ENCODE results near the gene TMEM117.

The TMEM117 gene

DNA sequence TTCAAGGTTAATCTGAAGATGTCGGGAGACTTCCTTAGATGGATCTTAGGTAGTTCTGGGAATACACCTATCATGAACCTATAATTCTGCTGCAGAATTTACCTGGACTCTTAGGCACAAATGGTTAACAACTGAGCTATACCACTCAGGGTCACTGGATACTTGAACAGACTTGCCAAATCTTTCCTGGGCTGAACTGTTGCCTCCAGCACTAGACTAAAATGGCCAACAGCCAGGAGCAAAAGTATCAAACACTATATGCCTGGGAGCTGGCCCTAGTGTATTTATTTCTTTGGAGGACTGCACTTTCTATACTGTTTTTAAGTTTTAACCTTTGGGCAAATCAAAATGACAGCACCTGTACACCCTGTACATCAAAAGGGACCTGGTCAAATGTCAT is 252.8 kb downstream of the TMEM117 start:
- no peak for DNase-seq (ENCODE audit: low read depth in 1 of 2, low spot score in 1 of 2)

DNA sequence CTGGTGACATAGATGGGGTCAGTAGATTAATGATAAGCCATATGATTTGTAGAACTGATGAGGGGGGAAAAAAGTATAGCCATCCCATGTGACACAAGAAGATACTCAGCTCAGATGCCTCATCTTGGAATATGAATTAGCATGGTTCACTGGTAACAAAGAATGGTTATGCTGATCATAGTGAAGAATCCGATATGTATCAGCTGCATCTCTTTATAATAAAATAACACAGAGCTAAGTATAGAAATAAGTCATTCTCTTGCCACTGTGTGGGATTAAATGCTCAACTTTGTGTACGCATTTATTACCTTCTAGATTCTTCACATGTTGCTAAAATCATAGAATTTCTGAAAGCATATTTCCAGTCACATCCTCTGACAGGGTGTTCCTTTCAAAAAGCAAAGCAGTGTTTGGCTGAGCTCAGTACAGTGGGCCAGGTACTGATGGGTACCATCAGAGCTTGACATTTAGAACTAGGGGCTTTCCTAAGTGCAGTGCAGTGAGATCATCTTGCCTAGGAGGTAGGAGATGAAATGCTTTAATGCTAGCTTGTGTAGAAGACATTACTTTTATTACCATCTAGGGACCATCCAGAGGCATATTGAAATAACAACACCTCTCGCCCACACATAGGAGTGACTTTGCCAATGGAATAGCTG is 256.2 kb downstream of the TMEM117 start:
- DNase-seq (ENCODE audit: low read depth in 1 of 2, low spot score in 1 of 2) = no peak

DNA sequence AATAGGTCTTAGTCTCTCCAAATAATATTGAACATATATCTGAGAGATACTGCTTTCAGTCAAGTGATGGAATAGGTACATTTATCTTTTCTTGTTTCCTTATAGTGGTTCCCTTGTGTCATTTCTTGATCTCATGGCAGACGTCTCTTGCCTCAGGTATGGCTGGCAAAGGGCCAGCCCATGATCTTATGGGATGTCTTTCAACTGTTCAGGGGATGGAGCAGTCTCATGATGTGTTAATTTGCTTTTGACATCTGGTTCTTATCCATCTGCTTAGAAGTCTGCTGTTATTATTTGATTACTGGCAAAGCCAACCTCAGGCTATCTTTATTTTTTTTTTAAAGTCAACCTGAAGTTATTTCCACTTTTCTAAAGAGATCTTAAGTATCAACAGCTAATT is 262.9 kb downstream of the TMEM117 start:
- DNase-seq (ENCODE audit: low read depth in 1 of 2, low spot score in 1 of 2) = no peak

DNA sequence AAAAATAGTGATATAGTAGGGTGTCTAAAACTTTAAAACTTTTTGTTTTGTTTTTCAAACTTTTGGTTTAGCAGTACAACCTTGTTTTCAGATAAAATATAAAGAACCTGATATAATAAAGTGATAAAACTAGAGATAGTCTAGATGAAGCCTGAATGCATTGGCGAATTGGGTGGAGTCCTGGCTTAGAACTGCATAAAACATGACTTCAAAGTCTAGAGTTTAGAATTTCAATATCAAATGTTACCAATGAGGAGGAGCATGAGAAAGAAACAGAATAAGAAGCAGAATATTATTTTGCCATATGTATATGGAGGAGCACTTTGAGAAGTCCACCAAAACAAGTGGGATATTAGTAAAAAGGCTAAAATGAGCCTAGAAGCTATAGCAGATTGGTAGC is 263.6 kb downstream of the TMEM117 start:
- no peak for DNase-seq (ENCODE audit: low read depth in 1 of 2, low spot score in 1 of 2)

DNA sequence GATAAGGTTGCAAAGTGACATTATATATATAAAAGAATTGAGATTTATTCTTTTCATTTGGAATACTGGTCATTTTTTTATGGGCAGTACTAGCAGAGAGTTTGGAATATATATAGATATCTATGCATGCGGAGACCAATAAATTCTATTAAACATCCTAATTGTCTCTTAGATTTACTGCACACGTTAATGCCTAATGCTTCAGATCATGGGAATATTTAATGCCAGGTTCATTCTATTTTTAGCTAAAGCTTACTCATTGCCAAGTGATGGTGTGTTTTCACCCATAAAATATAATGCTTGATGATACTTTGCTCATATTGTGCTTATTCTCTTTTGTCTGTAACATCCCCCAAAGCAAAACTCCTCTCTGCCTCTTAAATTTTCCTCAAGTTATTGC is 264.4 kb downstream of the TMEM117 start:
- DNase-seq (ENCODE audit: low read depth in 1 of 2, low spot score in 1 of 2) = no peak

DNA sequence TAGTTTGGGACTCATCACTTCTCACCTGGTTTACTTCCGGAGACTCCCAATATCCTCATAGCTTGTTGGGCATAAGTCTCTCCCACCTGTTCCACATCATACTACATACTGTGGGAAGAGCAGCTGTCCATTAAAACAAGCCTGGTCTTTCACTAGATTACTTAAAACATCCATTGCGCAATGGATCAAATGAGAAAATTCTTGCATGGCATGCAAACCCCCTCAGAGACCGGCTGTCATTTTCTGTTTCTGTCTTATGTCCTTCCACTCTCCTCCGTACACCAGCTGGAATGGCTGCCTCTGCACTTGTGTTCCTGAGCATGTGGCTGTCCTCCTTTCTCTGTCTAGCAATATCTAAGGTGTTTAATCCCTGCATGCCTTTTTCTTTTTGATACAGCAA is 265.6 kb downstream of the TMEM117 start:
- DNase-seq (ENCODE audit: low read depth in 1 of 2, low spot score in 1 of 2) = no peak

DNA sequence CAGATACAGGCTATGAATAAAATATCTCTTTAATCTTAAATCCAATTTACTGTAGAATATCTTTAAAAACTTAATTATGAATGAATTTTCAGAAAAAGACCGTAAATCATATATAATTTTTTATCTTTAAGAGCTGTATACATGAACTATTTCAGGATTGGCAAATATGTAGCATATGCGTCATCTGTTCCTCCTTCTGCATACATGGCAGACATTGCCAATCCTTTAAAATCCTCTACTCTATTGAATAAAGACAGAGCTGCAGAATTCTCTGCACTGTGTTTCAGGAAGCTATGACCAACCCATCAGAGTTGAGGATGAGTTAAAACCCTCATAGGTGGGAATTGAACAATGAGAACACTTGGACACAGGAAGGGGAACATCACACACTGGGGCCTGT is 279.0 kb downstream of the TMEM117 start:
- no peak for DNase-seq (ENCODE audit: low read depth in 1 of 2, low spot score in 1 of 2)

DNA sequence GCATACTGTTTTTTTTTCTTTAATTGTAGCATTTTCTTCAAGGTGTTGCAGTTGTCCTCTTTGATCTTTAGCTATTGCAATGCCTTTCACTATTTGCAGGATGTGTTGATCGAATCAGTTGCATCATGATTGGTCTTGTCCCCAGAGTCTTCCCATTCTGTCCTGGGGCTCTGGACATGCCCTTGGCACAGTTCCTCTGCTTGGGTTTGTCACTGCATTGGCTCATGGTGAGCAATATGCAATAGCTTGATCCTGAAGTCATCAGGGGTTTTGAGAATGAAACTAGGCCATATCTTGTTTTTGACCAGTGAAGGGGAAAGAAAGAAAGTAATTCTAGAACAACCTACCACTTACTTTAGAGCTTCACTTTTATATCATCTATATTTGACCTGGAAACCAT is 281.5 kb downstream of the TMEM117 start:
- DNase-seq (ENCODE audit: low read depth in 1 of 2, low spot score in 1 of 2) = no peak

DNA sequence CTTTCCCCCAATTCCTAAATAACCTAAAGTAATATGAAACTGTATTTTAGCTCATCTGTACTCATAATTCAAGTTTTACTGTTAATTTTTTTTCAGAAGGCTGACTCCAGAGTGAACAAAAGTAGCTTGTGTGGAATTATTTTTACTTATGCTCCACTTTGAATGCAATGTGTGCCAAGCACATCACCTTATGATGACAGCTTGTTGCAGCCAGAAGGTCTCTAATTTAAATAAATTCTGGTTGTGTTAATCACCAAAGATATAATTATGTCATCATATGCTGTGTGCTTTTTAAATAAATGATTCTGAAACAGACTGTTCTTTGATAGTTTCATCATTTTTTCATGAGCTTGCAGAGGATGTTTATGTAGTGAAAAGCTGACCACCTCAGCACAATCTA is 283.1 kb downstream of the TMEM117 start:
- no peak for DNase-seq (ENCODE audit: low read depth in 1 of 2, low spot score in 1 of 2)

DNA sequence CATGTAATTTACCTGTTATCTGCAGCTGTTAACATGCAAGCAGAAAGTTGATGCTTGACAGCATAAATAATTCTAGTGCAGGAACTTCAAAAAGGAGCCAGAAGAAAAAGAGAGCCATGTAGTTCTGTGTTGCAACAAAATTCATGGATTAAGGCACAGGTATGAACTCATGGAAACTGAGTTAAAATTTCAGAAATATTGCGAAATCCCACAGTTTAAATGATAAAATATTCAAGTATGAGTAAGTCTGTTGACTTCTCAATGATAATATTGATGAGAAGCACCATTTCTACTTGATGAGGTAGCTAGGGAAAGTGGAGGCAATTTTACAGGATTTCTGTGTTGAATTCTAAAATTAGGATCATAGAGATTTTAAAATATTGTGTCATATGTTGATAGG is 290.9 kb downstream of the TMEM117 start:
- DNase-seq (ENCODE audit: low read depth in 1 of 2, low spot score in 1 of 2) = no peak

DNA sequence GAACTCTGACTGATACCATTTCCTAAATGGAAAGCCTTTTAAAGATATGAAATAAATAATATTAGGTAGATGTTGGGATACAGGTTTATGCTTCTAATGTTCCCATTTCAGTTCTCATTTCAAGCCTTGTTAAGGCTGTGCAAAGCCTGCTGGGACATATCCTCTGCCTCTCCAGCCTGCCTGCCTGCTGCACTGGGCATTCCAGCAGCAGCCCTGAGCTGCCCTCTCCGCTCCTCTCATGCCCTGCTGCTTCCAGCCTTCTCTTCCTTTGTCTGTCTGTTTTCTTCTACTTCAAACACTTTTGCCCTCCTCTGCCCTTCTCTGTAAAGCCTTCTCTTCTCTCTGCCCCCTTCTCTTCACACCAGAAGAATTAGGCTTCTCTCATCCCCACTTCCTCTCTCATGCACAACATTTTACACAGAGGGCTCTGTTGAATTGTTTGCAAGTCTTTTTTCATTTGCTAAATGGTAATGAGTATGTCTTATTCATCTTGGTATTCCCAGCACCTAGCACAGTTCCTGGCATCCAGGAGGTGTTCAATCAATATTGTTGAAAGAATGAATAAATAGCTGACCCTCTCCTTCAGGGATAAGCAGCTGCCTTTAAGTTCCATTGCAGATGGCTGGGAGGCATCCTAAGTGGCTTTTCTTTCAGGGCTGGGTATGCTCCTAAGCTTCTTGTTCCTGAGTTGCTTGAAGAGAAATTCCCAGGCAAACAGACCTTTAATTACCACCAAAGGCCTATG is 292.3 kb downstream of the TMEM117 start:
- DNase-seq (ENCODE audit: low read depth in 1 of 2, low spot score in 1 of 2) = no peak

DNA sequence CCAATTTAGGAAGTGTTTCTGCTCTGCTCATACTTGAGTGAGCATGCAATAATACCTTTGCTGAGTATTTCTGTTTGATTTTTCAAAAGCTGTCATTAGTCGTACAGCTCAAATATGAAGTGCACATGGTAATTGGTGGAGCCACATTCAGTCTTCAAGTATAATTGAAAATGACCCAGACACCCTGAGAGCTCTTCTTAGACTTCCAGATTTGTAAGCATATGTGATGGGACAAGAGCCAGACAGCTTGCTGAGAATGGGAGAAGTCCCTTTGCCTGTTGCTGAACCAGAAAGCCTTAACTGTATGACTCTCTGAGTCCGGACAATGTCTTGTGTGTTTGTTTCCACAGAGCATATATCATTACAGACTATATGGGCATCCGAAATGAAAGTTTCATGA is 307.3 kb downstream of the TMEM117 start:
- no peak for DNase-seq (ENCODE audit: low read depth in 1 of 2, low spot score in 1 of 2)

DNA sequence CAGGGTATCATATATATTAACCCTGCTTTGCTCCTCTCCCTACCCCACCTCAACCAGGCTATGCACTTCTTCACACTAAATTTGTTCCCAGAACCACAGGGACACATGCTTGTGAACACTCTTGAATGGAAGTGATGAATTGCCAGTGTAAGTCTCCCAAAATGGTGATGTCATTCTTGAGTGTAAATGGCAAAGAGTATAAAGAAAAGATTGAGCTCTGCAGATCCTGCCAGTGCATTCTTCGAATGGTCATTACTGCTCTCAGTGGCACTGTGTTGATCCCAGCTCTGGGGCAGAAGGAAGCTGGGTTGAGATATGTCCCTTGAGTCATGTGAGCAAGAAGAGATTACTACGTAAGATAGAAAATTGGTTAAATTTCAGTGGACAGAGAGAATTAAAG is 313.1 kb downstream of the TMEM117 start:
- DNase-seq (ENCODE audit: low read depth in 1 of 2, low spot score in 1 of 2) = no peak

DNA sequence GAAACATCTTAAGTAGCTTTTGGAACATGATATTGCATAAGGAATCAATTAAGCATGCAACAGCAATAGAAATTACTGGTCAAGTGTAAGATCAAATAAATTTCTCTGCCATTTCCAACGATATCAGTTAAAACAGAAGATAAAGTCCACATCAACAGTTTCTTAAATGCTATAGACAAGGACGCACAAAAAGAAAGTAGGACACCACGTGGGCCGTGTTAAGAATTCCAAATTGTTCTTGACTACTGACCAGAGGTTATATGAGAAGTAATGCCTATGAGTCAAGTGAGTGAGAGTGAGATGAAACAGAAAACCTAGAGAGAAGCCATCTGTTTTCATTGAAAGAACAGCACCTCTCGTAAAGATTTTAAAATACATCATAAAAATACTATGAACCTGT is 318.2 kb downstream of the TMEM117 start:
- DNase-seq (ENCODE audit: low read depth in 1 of 2, low spot score in 1 of 2) = no peak

DNA sequence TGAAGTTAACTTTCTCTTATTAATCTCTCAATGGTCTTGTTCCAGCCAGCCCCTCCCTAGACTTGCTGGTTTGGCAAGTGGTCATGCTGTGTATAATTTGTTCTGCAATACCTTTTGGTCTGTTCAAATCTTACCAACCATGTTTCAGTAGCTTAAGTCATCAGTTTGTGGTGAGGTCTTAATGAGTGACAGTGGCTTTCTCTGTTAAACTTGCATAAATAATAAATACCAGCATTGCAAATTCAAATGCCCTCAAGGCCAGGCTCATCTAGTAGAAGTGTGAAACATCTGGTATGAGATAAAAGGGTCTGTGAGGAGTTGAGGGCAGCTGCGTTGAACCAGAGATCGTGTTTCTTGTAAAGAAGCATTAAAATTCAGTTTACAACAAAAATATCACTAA is 319.5 kb downstream of the TMEM117 start:
- DNase-seq (ENCODE audit: low read depth in 1 of 2, low spot score in 1 of 2) = no peak

DNA sequence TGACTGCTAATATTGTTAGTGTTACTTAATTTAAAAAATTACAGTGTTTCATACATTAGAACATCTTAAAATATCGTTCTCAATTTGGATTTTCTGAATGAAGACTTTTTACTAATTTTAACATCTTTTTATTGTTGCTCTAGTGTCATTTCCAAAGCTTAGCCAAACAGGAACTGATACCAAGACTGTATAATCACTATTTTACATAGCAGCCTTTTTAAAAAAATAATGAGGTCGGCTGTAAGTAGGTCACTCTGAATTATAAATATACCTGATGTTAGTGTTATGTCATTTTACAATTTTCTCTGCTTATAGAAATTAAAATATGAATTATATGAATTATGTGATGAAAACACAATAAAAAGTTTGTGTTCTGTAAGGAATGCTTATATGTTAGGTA is 321.5 kb downstream of the TMEM117 start:
- DNase-seq (ENCODE audit: low read depth in 1 of 2, low spot score in 1 of 2) = no peak

DNA sequence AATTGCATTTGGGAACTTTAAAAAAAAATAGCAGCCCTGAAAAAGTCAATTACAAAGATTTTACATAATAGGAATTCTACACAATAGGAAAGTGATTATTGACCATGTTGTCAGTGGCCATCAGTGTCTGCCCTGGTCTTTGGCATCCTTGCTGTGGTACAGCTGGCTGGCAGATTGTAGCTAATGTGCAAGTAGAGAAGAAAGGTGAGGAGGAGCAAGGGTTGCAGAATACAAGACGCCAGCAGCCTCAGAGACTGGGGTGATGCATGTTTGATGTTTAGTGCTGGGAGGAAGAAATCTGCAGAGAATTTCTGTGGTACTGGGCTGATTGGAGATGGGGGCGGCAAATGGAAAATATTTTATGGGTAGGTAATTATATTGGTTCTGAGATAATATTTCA is 322.9 kb downstream of the TMEM117 start:
- no peak for DNase-seq (ENCODE audit: low read depth in 1 of 2, low spot score in 1 of 2)

DNA sequence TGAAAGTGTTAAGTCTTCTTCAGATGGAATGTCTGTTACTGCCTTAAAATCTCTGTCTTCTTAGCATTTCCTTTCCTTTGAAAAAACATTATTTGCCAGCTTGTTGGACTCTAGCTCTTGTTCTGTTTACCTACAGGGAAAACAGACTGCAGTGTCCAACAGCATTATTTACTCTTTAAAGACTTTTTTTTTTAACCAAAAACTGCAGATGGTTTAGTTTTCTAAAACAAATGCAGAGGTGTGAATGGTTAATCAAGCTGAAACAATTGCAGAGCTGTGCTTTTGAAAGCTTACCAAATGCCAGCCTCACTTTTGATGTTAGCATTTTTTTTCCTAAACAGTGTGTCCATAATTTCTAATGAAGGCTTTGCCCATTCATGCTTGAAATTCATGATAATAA is 323.3 kb downstream of the TMEM117 start:
- DNase-seq (ENCODE audit: low read depth in 1 of 2, low spot score in 1 of 2) = no peak

DNA sequence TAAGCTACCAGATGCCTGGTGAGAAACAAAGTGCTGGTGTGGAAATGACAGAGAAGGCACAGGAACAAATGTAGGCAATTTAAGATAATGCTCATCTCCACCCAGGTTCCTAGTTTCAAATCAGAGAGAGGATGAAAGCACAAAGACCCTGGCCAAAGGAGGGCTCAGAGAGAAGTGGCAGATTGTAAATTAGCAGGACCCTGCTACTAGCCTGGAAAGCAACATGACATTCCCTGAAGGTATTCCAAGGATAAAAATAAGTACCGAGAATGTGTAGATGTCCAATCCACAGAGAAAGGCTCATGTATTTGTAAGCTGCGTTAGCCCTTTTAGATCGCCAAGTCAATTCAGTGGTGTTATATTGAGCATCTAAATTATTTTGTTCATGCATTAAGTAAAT is 324.0 kb downstream of the TMEM117 start:
- no peak for DNase-seq (ENCODE audit: low read depth in 1 of 2, low spot score in 1 of 2)

DNA sequence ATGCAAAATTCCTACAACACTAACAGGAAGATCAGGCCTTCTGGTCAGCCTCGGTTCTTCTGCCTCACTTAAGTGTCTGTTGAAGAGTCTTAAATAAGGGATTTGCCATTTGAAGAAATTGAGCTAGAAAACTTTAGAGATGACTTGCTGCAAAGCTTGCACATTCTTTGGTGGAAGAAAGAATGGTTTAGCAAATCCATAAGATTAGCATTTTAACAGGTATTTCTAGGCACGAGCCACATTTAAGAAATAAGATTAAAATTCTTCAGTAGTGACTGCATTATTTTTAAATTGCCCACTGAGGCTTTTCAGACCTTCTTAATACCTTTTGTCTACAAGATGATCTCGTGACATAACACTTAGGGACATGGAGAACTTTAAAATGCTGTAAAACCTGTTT is 327.1 kb downstream of the TMEM117 start:
- no peak for DNase-seq (ENCODE audit: low read depth in 1 of 2, low spot score in 1 of 2)

DNA sequence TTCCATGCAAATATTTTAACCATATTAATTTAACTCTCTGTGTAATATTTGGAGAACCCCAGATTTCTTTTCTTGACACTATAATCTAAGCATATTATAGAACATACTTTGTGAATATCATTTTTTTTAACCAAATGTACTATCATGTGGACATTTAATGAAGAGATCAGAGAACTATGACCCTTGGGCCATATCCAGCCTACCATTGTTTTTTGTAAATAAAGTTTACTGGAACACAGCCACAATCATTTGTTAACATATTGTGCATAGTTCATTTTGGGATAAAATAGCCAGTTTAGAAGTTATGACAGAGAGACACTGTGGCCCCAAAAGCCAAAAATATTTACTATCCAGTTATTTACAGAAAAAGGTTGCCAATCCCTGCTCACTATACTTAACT is 338.2 kb downstream of the TMEM117 start:
- no peak for DNase-seq (ENCODE audit: low read depth in 1 of 2, low spot score in 1 of 2)

DNA sequence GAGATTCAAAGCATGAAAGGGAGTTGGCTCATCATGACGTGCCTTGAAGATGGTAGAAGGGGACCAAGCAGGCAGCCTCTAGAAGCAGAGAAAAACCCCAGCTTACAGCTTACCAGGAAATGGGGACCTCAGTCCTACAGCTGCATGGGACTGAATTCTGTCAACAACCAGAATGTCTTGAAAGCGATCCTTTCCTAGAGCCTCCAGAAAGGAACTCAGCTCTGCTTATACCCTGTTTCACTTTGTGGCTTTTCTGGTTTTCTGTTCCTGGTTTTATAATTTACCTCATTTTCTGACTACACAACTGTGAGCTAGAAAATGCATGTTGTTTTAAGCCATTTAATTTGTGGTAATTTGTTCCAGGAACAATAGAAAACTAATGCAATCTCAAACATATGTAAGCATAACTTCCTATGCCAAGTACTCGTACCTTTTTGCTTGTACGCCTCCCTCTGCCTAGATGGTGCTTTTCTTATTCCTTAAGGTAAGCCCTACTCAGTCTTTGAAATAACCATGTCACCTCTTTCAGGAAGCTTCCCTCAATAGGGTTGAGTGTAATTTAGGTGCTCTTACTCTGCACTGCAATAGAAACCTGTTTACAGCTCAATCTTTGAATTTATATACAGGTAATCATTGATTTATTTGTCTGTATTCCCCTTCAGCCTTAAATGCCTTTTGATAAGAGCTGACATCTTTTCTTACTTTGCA is 348.8 kb downstream of the TMEM117 start:
- DNase-seq (ENCODE audit: low read depth in 1 of 2, low spot score in 1 of 2) = no peak

DNA sequence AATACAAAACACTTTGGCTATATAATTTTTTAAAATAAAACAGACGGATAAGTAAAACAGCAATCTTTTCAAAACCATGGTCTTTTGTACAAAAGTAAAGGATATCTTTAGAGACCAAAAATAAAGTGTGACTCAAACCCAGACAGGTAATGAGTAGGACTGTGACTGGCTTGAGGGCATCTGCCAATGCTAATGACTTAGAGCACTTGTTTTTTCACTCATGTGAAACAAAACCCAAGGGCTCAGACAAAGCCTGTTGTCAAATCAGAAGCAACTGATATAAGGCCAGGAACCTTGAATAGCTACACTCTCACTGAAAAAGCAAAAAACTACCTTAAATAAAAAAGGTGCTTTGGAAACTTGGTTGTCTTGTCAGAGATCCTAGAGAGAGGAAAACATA is 357.4 kb downstream of the TMEM117 start:
- DNase-seq (ENCODE audit: low read depth in 1 of 2, low spot score in 1 of 2) = no peak

Measured in activated CD4-positive, alpha-beta T cell treated with anti-CD3 and anti-CD28 coated beads, Interleukin-2, amount 50 U/mL, for 24 hours (primary cell).